Ascending aorta (tissue), 2 donors: ENCODE measurements around the gene SWT1. TPM values are rescaled to one million over a fixed set of nuclear protein-coding genes. Genes with fewer than 3 reads are reported as not detected.

Experiments used
- DNase-seq, 2 donors: peaks; one replicate each; pipeline ENCODE4 v3.0.0-alpha.2; 2019; ENCODE audit warnings: low spot score in 2 of 2
- H3K27ac ChIP-seq, 2 donors: fragments of 200-600 bp; sonication (generic); one replicate each; pipeline ENCODE4 v1.5.1; 2016 to 2017; ENCODE audit warnings: mild to moderate bottlenecking in 1 of 2
- H3K27me3 ChIP-seq: fragments of 200-600 bp; sonication (generic); one replicate; pipeline ENCODE4 v1.5.1; 2017
- H3K36me3 ChIP-seq, 2 donors: fragments of 200-600 bp; sonication (generic); one replicate each; pipeline ENCODE4 v1.5.1; 2016
- H3K4me1 ChIP-seq, 2 donors: fragments of 200-600 bp; sonication (generic); one replicate each; pipeline ENCODE4 v1.5.1; 2016 to 2017; ENCODE audit warnings: mild to moderate bottlenecking in 1 of 2
- H3K4me3 ChIP-seq, 2 donors: fragments of 200-600 bp; sonication (generic); one replicate each; pipeline ENCODE4 v1.5.1; 2016 to 2017; ENCODE audit warnings: mild to moderate bottlenecking in 1 of 2
- H3K9me3 ChIP-seq, 2 donors: fragments of 200-600 bp; sonication (generic); one replicate each; pipeline ENCODE4 v1.5.1; 2016
- CTCF ChIP-seq, 3 experiments: fragments of 200-600 bp in 2 of 3; fragments of 450-650 bp in 1 of 3; sonication (generic) in 2 of 3; IDR thresholded peaks; one replicate each; pipeline ENCODE4 v1.5.1; 2016 to 2019; ENCODE audit warnings: antibody characterized with exemption in 3 of 3, mild to moderate bottlenecking in 1 of 3, moderate library complexity in 1 of 3
- intact Hi-C: fragments of 100-400 bp; cut with DNase I; formaldehyde crosslinking; loops from one replicate; pipeline ENCODE4 v1.15.1; 2023
- total RNA-seq: library from RNA; depleted of rRNA; stranded (reverse); fragments of >200 nt; gene quantifications from one replicate; pipeline ENCODE4 v1.1.0, GENCODE V29; 2016

The SWT1 gene
- total RNA-seq, 1 donor from 2014 or later = 0.43 TPM

- Histone ChIP-seq H3K4me1 (no peaks in the 10 kb centered on the region), H3K27me3 (no peaks in the 10 kb centered on the region), H3K36me3 (peaks cover 3 to 4% of the 10 kb centered on the region in 2 donors), H3K9me3 (no peaks in the 10 kb centered on the region), H3K27ac (no peak overlapping the region), H3K4me3 (no peak overlapping the region)
- DNase-seq = no peak
- intact Hi-C loops = no loop called here
- TF ChIP-seq CTCF (IDR thresholded peaks at IDR 0.05) = no peak
These were observed 134.7 kb downstream of the SWT1 start for GRCh38 chr1:185291652-185292051.

GRCh38 chr1:185292237-185292636, 135.3 kb downstream of the SWT1 start:
- TF ChIP-seq CTCF (IDR thresholded peaks at IDR 0.05) = no peak
- no peak overlapping the region for H3K27ac ChIP-seq
- no peak overlapping the region for H3K4me3 ChIP-seq
- peaks cover 6 to 7% of the 10 kb centered on the region in 2 donors for H3K36me3 ChIP-seq
- no peaks in the 10 kb centered on the region for H3K27me3 ChIP-seq
- no peaks in the 10 kb centered on the region for H3K9me3 ChIP-seq
- no peak for DNase-seq
- intact Hi-C loops = no loop called here
- H3K4me1 ChIP-seq = no peaks in the 10 kb centered on the region

- DNase-seq = no peak
- H3K36me3 ChIP-seq = peaks cover 20 to 26% of the 10 kb centered on the region in 2 donors
- no peak overlapping the region for H3K4me3 ChIP-seq
- no peaks in the 10 kb centered on the region for H3K4me1 ChIP-seq
- intact Hi-C loops = no loop called here
- no peak overlapping the region for H3K27ac ChIP-seq
- no peak for TF ChIP-seq CTCF (IDR thresholded peaks at IDR 0.05)
- H3K27me3 ChIP-seq = no peaks in the 10 kb centered on the region
- no peaks in the 10 kb centered on the region for H3K9me3 ChIP-seq
These were observed 137.1 kb downstream of the SWT1 start for GRCh38 chr1:185293967-185294542.

GRCh38 chr1:185295091-185295490, 138.1 kb downstream of the SWT1 start:
- H3K36me3 ChIP-seq = peaks cover 30 to 36% of the 10 kb centered on the region in 2 donors
- H3K9me3 ChIP-seq = no peaks in the 10 kb centered on the region
- H3K27me3 ChIP-seq = no peaks in the 10 kb centered on the region
- H3K4me1 ChIP-seq = no peaks in the 10 kb centered on the region
- intact Hi-C loops = no loop called here
- TF ChIP-seq CTCF (IDR thresholded peaks at IDR 0.05) = no peak
- no peak for DNase-seq
- no peak overlapping the region for H3K27ac ChIP-seq
- H3K4me3 ChIP-seq = no peak overlapping the region

DNA sequence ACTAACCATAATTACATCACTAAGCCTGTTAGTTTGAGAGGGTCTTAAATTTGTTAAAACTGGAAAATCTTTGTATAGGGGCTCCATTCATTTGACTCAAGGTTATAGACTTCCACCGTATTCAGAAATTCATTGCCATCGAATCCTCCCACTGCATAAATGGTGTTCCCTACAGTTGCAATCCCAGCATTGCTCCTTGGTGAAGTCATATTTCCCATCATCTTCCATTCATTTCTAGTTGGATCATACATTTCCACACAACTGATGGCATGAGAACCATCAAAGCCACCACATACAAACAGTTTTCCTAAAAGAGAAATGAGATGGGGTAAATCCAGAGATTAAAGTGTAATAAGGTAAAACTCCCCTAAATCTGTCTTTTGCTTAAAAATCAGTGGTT, 141.0 kb downstream of the SWT1 start:
- Histone ChIP-seq H3K27ac (no peak overlapping the region), H3K27me3 (no peaks in the 10 kb centered on the region), H3K4me3 (no peak overlapping the region), H3K4me1 (no peaks in the 10 kb centered on the region), H3K36me3 (peaks cover 43 to 58% of the 10 kb centered on the region in 2 donors), H3K9me3 (no peaks in the 10 kb centered on the region)
- intact Hi-C loops = no loop called here
- TF ChIP-seq CTCF (IDR thresholded peaks at IDR 0.05) = no peak
- DNase-seq = no peak

DNA sequence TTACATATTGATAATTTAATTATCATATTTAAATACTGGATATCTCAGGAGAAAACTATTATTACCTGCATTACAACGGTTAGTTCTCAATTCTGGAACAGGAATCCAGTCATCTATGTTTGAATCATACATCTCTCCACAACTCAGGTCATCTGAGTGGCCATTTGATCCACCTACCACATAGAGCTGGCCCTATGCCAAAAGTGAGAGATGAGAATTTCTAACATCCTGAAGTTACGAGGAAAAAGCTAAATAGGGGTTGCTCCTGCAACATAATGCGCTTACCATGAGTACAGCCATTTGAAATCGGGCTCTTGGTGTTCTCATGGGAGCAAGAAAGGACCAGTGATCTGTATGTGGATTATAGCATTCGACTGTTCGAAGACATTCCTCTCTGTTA, 143.2 kb downstream of the SWT1 start:
- Histone ChIP-seq H3K4me3 (no peak overlapping the region), H3K27ac (no peak overlapping the region), H3K36me3 (peaks cover 60 to 74% of the 10 kb centered on the region in 2 donors), H3K4me1 (no peaks in the 10 kb centered on the region), H3K27me3 (no peaks in the 10 kb centered on the region), H3K9me3 (no peaks in the 10 kb centered on the region)
- no peak for TF ChIP-seq CTCF (IDR thresholded peaks at IDR 0.05)
- no peak for DNase-seq
- intact Hi-C loops = no loop called here
